Measurements from ENCODE around the gene TMPRSS4. TPM values are rescaled to one million over a fixed set of nuclear protein-coding genes. Genes with fewer than 3 reads are reported as not detected.

TMPRSS4 gene
- total and polyA plus RNA-seq, 2 of the 13 experiments (the other 11 are each of a cell fraction or from before 2014, with no cell fraction given) = 0.32 TPM; not detected in 1

DNA sequence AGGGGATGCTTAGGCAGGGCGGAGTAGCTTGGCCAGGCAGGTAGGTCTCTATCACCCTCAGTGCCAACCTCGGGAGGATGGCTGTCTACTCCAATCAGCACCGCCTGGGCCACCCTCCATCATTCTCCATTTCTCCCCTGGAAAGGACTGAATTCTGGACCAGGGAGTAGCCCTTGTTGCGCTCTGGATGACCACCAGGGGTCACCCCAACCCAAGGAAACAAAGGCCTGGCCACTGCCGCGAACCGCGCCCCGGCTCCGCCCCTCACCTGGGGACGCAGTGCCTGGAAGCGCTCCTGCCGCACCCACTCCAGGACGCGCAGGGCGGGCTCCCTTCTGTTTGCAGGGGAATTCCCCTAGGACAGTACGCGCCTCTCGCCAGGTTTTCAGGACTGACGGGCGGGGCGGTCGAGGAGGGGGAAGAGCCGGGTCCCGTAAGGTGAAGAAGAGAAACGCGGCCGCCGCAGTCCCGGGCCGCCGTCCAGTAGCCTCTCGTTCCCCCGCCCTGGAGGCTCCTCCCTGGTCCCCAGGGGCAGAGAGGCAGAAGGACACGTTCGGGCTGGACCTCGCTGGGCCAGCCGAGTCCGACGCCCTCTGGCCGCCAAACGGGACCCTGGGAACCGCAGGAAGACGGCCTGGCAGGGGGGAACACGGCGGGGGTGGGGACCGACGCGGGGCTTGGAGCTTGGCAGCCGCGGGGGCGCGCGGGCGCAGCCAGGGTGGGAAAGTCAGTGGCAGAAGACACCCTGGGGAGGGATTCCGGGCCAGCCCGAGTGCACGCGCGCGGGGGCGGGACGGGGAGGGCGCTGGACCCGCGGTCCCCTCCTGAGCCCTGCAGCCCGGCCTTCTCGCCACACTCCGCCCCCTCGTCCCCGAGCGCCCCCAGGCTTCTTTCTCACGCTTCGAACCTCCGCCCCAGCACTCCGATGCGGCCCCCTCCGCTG is 68.7 kb downstream of the TMPRSS4 start (continued):
- TF ChIP-seq, protein P1, sequence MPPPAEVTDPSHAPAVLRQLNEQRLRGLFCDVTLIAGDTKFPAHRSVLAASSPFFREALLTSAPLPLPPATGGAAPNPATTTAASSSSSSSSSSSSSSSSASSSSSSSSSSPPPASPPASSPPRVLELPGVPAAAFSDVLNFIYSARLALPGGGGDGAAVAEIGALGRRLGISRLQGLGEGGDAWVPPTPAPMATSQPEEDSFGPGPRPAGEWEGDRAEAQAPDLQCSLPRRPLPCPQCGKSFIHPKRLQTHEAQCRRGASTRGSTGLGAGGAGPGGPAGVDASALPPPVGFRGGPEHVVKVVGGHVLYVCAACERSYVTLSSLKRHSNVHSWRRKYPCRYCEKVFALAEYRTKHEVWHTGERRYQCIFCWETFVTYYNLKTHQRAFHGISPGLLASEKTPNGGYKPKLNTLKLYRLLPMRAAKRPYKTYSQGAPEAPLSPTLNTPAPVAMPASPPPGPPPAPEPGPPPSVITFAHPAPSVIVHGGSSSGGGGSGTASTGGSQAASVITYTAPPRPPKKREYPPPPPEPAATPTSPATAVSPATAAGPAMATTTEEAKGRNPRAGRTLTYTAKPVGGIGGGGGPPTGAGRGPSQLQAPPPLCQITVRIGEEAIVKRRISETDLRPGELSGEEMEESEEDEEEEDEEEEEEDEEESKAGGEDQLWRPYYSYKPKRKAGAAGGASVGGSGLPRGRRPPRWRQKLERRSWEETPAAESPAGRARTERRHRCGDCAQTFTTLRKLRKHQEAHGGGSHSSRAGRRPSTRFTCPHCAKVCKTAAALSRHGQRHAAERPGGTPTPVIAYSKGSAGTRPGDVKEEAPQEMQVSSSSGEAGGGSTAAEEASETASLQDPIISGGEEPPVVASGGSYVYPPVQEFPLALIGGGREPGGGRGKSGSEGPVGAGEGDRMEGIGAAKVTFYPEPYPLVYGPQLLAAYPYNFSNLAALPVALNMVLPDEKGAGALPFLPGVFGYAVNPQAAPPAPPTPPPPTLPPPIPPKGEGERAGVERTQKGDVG (CRISPR knock-in tag; IDR thresholded peaks at IDR 0.05; ENCODE audit: borderline replicate concordance) = no peak
- TF ChIP-seq ZNF629 (CRISPR knock-in tag; conservative IDR thresholded peaks at IDR 0.05) (no peak), NFE2 (CRISPR knock-in tag; IDR thresholded peaks at IDR 0.05) (no peak), ZSCAN29 (CRISPR knock-in tag; conservative IDR thresholded peaks at IDR 0.05) (no peak), ZNF839 (CRISPR knock-in tag; IDR thresholded peaks at IDR 0.05; ENCODE audit: borderline replicate concordance) (peak; percentile 34; the same call in 1 of the 2 replicates), ZNF234 (CRISPR knock-in tag; conservative IDR thresholded peaks at IDR 0.05) (no peak), ERF (CRISPR knock-in tag; IDR thresholded peaks at IDR 0.05) (peak; percentile 68; the same call in 1 of the 2 replicates), ISX (CRISPR knock-in tag; conservative IDR thresholded peaks at IDR 0.05) (no peak), ZNF350 (CRISPR knock-in tag; IDR thresholded peaks at IDR 0.05; ENCODE audit: borderline replicate concordance, low read depth) (peak; percentile 66; the same call in 1 of the 2 replicates), KLF11 (CRISPR knock-in tag; IDR thresholded peaks at IDR 0.05) (no peak), ZNF34 (CRISPR knock-in tag; IDR thresholded peaks at IDR 0.05; ENCODE audit: borderline replicate concordance) (no peak), PAWR (CRISPR knock-in tag; IDR thresholded peaks at IDR 0.05; ENCODE audit: borderline replicate concordance) (no peak), ZNF569 (CRISPR knock-in tag; IDR thresholded peaks at IDR 0.05; ENCODE audit: borderline replicate concordance) (no peak), ZNF160 (CRISPR knock-in tag; IDR thresholded peaks at IDR 0.05) (no peak), MAFF (IDR thresholded peaks at IDR 0.05; ENCODE audit: low read depth, low read length) (no peak), SP2 (CRISPR knock-in tag; IDR thresholded peaks at IDR 0.05) (peak; percentile 35; the same call in 1 of the 2 replicates)
- TF ChIP-seq, protein P2, sequence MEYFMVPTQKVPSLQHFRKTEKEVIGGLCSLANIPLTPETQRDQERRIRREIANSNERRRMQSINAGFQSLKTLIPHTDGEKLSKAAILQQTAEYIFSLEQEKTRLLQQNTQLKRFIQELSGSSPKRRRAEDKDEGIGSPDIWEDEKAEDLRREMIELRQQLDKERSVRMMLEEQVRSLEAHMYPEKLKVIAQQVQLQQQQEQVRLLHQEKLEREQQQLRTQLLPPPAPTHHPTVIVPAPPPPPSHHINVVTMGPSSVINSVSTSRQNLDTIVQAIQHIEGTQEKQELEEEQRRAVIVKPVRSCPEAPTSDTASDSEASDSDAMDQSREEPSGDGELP (IDR thresholded peaks at IDR 0.05; ENCODE audit: borderline replicate concordance, low read depth) = peak; percentile 47; the same call in 1 of the 2 replicates
- TF ChIP-seq, protein P3, sequence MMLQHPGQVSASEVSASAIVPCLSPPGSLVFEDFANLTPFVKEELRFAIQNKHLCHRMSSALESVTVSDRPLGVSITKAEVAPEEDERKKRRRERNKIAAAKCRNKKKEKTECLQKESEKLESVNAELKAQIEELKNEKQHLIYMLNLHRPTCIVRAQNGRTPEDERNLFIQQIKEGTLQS (CRISPR knock-in tag; IDR thresholded peaks at IDR 0.05) = no peak
- TF ChIP-seq, protein P4, sequence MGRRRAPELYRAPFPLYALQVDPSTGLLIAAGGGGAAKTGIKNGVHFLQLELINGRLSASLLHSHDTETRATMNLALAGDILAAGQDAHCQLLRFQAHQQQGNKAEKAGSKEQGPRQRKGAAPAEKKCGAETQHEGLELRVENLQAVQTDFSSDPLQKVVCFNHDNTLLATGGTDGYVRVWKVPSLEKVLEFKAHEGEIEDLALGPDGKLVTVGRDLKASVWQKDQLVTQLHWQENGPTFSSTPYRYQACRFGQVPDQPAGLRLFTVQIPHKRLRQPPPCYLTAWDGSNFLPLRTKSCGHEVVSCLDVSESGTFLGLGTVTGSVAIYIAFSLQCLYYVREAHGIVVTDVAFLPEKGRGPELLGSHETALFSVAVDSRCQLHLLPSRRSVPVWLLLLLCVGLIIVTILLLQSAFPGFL (CRISPR knock-in tag; IDR thresholded peaks at IDR 0.05) = no peak
- TF ChIP-seq, protein P5, sequence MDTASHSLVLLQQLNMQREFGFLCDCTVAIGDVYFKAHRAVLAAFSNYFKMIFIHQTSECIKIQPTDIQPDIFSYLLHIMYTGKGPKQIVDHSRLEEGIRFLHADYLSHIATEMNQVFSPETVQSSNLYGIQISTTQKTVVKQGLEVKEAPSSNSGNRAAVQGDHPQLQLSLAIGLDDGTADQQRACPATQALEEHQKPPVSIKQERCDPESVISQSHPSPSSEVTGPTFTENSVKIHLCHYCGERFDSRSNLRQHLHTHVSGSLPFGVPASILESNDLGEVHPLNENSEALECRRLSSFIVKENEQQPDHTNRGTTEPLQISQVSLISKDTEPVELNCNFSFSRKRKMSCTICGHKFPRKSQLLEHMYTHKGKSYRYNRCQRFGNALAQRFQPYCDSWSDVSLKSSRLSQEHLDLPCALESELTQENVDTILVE (CRISPR knock-in tag; IDR thresholded peaks at IDR 0.05) = no peak
- TF ChIP-seq, protein P6, sequence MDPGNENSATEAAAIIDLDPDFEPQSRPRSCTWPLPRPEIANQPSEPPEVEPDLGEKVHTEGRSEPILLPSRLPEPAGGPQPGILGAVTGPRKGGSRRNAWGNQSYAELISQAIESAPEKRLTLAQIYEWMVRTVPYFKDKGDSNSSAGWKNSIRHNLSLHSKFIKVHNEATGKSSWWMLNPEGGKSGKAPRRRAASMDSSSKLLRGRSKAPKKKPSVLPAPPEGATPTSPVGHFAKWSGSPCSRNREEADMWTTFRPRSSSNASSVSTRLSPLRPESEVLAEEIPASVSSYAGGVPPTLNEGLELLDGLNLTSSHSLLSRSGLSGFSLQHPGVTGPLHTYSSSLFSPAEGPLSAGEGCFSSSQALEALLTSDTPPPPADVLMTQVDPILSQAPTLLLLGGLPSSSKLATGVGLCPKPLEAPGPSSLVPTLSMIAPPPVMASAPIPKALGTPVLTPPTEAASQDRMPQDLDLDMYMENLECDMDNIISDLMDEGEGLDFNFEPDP (CRISPR knock-in tag; conservative IDR thresholded peaks at IDR 0.05) = no peak

Data from HepG2 (cell line).